Breast epithelium (tissue), 3 donors: ENCODE results near the gene CCDC87.

Experiments
- CTCF ChIP-seq, 3 donors: fragments of 450-650 bp; IDR thresholded peaks; one replicate each; pipeline ENCODE4 v1.5.1; 2016 to 2017; ENCODE audit warnings: antibody characterized with exemption in 3 of 3, mild to moderate bottlenecking in 3 of 3, moderate library complexity in 3 of 3
- POLR2A ChIP-seq: fragments of 450-650 bp; IDR thresholded peaks from one replicate; pipeline ENCODE4 v1.6.1; 2016; ENCODE audit warnings: antibody characterized with exemption, mild to moderate bottlenecking, moderate library complexity

GRCh38 chr11:66591175-66591574 lies 1.7 kb downstream of the CCDC87 start:
- TF ChIP-seq CTCF (IDR thresholded peaks at IDR 0.05) (no peak), POLR2A (no peak)
